Measurements from ENCODE around the gene FBXO11. TPM values are rescaled to one million over a fixed set of nuclear protein-coding genes. Genes with fewer than 3 reads are reported as not detected.
"Not testable (repeated sequence)": the region's sequence is repeated elsewhere in the genome, so short reads cannot be mapped to it uniquely, and the experiment has no call there.

FBXO11 gene
- total RNA-seq, 1 experiment from 2014 or later: 49.3 TPM

DNA sequence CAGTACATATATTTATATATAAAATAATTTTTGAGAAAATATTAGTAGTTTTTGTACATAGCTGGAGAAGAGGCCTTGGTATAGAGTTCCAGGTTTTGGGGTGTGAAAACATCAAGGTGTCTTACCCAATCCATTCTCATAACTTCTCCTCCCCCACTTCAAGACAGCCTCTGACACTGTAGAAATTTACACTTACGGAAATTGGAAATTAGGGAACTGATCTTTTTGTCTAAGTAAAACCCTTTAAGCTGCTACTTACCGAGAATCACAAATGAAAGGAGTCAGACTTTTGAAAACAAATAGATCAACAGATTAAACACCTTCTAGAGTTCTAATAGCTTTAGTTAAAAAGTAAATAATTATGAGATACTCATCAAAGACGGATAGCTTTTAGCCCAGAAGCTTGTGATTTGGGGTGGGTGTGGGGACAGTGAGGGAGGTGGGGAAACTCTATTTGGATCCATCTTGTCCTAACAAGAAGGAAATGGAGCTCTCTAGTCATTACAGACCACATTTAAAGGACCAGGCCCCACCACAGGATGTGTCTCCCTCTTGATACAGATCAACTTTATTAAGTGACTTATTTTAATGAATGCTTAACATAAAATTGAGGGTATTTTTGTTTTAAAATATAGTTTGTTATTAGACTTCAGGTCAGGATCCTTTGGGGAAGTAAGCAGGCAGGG lies 11.1 kb upstream of the FBXO11 start:
- DNase-seq: no peak
- Histone ChIP-seq H3K79me2 (ENCODE audit: low read depth) (no peaks in the 10 kb centered on the region), H4K20me1 (ENCODE audit: insufficient read depth) (no peaks in the 10 kb centered on the region), H3K4me1 (replicated peaks; ENCODE audit: insufficient read depth) (no peaks in the 10 kb centered on the region), H2AFZ (no peak overlapping the region), H3K27ac (no peak overlapping the region), H3K4me2 (no peak overlapping the region), H3K27me3 (ENCODE audit: insufficient read depth, low read depth) (no peaks in the 10 kb centered on the region), H3K9me2 (ENCODE audit: insufficient read depth) (no peaks in the 10 kb centered on the region), H3F3A (ENCODE audit: insufficient read depth, low read depth) (no peaks in the 10 kb centered on the region), H3K36me3 (ENCODE audit: low read depth) (no peaks in the 10 kb centered on the region), H3K9me3 (ENCODE audit: insufficient read depth, low read depth) (no peaks in the 10 kb centered on the region), H3K4me3 (no peak overlapping the region)
- BruUV-seq (replicated peaks): no TSS peak
- TF ChIP-seq, protein P1, sequence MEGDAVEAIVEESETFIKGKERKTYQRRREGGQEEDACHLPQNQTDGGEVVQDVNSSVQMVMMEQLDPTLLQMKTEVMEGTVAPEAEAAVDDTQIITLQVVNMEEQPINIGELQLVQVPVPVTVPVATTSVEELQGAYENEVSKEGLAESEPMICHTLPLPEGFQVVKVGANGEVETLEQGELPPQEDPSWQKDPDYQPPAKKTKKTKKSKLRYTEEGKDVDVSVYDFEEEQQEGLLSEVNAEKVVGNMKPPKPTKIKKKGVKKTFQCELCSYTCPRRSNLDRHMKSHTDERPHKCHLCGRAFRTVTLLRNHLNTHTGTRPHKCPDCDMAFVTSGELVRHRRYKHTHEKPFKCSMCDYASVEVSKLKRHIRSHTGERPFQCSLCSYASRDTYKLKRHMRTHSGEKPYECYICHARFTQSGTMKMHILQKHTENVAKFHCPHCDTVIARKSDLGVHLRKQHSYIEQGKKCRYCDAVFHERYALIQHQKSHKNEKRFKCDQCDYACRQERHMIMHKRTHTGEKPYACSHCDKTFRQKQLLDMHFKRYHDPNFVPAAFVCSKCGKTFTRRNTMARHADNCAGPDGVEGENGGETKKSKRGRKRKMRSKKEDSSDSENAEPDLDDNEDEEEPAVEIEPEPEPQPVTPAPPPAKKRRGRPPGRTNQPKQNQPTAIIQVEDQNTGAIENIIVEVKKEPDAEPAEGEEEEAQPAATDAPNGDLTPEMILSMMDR (conservative IDR thresholded peaks at IDR 0.05): no peak
- no peak for TF ChIP-seq EZH2 (IDR thresholded peaks at IDR 0.05; ENCODE audit: low read depth)
- intact Hi-C loops (cut with micrococcal nuclease; ENCODE audit: unreplicated experiment): no loop called here
- ChIA-PET CTCF (no interaction called here), POLR2A (ENCODE audit: unreplicated experiment) (no interaction called here)

DNA sequence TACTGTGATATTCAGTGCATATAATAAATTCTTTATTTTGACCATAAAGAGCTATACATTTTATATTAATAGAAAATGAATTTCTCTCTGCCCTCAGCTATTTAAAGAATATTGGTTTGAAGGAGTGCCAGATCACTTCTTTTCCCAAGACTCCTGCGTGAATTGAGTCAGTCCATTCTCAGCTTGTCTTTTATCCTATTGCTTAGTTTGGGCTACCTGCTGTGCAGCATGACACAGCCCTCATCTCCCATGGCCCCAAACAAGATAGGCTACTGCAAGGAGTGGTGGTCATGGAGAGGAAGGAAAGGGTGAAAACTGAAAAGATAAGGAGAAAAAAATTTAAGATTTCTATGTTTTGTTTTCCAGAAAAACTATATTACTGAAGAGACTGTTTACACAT lies 10.1 kb upstream of the FBXO11 start:
- H3K79me2 ChIP-seq (ENCODE audit: low read depth): no peaks in the 10 kb centered on the region
- no peaks in the 10 kb centered on the region for H3K9me2 ChIP-seq (ENCODE audit: insufficient read depth)
- POLR2A ChIA-PET (ENCODE audit: unreplicated experiment): no interaction called here
- no peak overlapping the region for H3K4me3 ChIP-seq
- H2AFZ ChIP-seq: no peak overlapping the region
- DNase-seq: no peak
- no peaks in the 10 kb centered on the region for H3K9me3 ChIP-seq (ENCODE audit: insufficient read depth, low read depth)
- H4K20me1 ChIP-seq (ENCODE audit: insufficient read depth): no peaks in the 10 kb centered on the region
- H3K36me3 ChIP-seq (ENCODE audit: low read depth): no peaks in the 10 kb centered on the region
- no peak overlapping the region for H3K27ac ChIP-seq
- H3K4me1 ChIP-seq (replicated peaks; ENCODE audit: insufficient read depth): no peaks in the 10 kb centered on the region
- TF ChIP-seq, protein P1 (conservative IDR thresholded peaks at IDR 0.05): no peak
- TF ChIP-seq EZH2 (IDR thresholded peaks at IDR 0.05; ENCODE audit: low read depth): no peak
- H3K27me3 ChIP-seq (ENCODE audit: insufficient read depth, low read depth): no peaks in the 10 kb centered on the region
- CTCF ChIA-PET: no interaction called here
- BruUV-seq (replicated peaks): no TSS peak
- H3F3A ChIP-seq (ENCODE audit: insufficient read depth, low read depth): no peaks in the 10 kb centered on the region
- intact Hi-C loops (cut with micrococcal nuclease; ENCODE audit: unreplicated experiment): no loop called here
- no peak overlapping the region for H3K4me2 ChIP-seq

DNA sequence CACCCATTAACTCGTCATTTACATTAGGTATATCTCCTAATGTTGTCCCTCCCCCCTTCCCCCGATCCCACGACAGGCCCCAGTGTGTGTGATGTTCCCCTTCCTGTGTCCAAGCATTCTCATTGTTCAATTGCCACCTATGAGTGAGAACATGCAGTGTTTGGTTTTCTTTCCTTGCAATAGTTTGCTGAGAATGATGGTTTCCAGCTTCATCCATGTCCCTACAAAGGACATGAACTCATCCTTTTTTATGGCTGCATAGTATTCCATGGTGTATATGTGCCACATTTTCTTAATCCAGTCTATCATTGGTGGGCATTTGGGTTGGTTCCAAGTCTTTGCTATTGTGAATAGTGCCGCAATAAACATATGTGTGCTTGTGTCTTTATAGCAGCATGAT lies 4.4 kb upstream of the FBXO11 start:
- H3K27me3 ChIP-seq (ENCODE audit: insufficient read depth, low read depth); BruUV-seq (replicated peaks); H3K9me3 ChIP-seq (ENCODE audit: insufficient read depth, low read depth); intact Hi-C loops (cut with micrococcal nuclease; ENCODE audit: unreplicated experiment); CTCF ChIA-PET; H3K79me2 ChIP-seq (ENCODE audit: low read depth); H3K36me3 ChIP-seq (ENCODE audit: low read depth); POLR2A ChIA-PET (ENCODE audit: unreplicated experiment); H3K27ac ChIP-seq; DNase-seq; H4K20me1 ChIP-seq (ENCODE audit: insufficient read depth); H3K4me3 ChIP-seq; H3K4me2 ChIP-seq; H2AFZ ChIP-seq; H3K9me2 ChIP-seq (ENCODE audit: insufficient read depth): not testable (repeated sequence)
- Histone ChIP-seq H3K4me1 (replicated peaks; ENCODE audit: insufficient read depth) (peaks cover 11% of the 10 kb centered on the region), H3F3A (ENCODE audit: insufficient read depth, low read depth) (peaks cover 13% of the 10 kb centered on the region)

- POLR2A ChIA-PET (ENCODE audit: unreplicated experiment): no interaction called here
- no peaks in the 10 kb centered on the region for H3K9me3 ChIP-seq (ENCODE audit: insufficient read depth, low read depth)
- DNase-seq: no peak
- H3K4me2 ChIP-seq: no peak overlapping the region
- peaks cover 12% of the 10 kb centered on the region for H3K4me1 ChIP-seq (replicated peaks; ENCODE audit: insufficient read depth)
- H3K27ac ChIP-seq: no peak overlapping the region
- no peaks in the 10 kb centered on the region for H3K9me2 ChIP-seq (ENCODE audit: insufficient read depth)
- no peak overlapping the region for H2AFZ ChIP-seq
- peaks cover 13% of the 10 kb centered on the region for H3F3A ChIP-seq (ENCODE audit: insufficient read depth, low read depth)
- intact Hi-C loops (cut with micrococcal nuclease; ENCODE audit: unreplicated experiment): no loop called here
- H4K20me1 ChIP-seq (ENCODE audit: insufficient read depth): peaks cover 6% of the 10 kb centered on the region
- no TSS peak for BruUV-seq (replicated peaks)
- no peak overlapping the region for H3K4me3 ChIP-seq
- no peaks in the 10 kb centered on the region for H3K36me3 ChIP-seq (ENCODE audit: low read depth)
- peaks cover 19% of the 10 kb centered on the region for H3K79me2 ChIP-seq (ENCODE audit: low read depth)
- CTCF ChIA-PET: no interaction called here
- no peaks in the 10 kb centered on the region for H3K27me3 ChIP-seq (ENCODE audit: insufficient read depth, low read depth)
- TF ChIP-seq, protein P1 (conservative IDR thresholded peaks at IDR 0.05): no peak
- TF ChIP-seq EZH2 (IDR thresholded peaks at IDR 0.05; ENCODE audit: low read depth): no peak
Measured at GRCh38 chr2:47908682-47909081, 2.4 kb upstream of the FBXO11 start.

Measured in PC-9 (cell line).